Upper lobe of left lung (tissue), 4 donors: ENCODE results near the gene ARID5B.

Experiments
- CTCF ChIP-seq, 6 experiments: fragments of 450-650 bp in 4 of 6; fragments of 200-600 bp in 2 of 6; sonication (generic) in 2 of 6; IDR thresholded peaks; one replicate each; pipeline ENCODE4 v1.5.1; 2016 to 2019; ENCODE audit warnings: antibody characterized with exemption in 6 of 6
- POLR2A ChIP-seq, 4 donors: fragments of 450-650 bp; IDR thresholded peaks; one replicate each; pipeline ENCODE4 v1.5.1; 2016 to 2017; ENCODE audit warnings: antibody characterized with exemption in 4 of 4, mild to moderate bottlenecking in 2 of 4

- TF ChIP-seq CTCF (IDR thresholded peaks at IDR 0.05), result no peak
- no peak for TF ChIP-seq POLR2A (IDR thresholded peaks at IDR 0.05)
These were observed 22.4 kb downstream of the ARID5B start for GRCh38 chr10:61923950-61924274.
